HG03457 (cell line): ENCODE results near the gene TSPYL2.

Source experiments
- ATAC-seq: cut with Tn5 transposase; IDR thresholded peaks from one replicate; pipeline ENCODE4 v1.9.1; 2021; ENCODE audit warnings: moderate number of reproducible peaks; ENCODE audit not compliant: unreplicated experiment

TSPYL2 gene

GRCh38 chrX:53116101-53116500 lies 33.9 kb downstream of the TSPYL2 start:
- ATAC-seq = no peak

GRCh38 chrX:53122013-53122412 lies 39.8 kb downstream of the TSPYL2 start:
- no peak for ATAC-seq

- no peak for ATAC-seq
Observed at GRCh38 chrX:53125506-53125905, 43.3 kb downstream of the TSPYL2 start.

GRCh38 chrX:53126377-53126776 lies 44.2 kb downstream of the TSPYL2 start:
- no peak for ATAC-seq

- no peak for ATAC-seq
Observed at GRCh38 chrX:53128097-53128749, 46.1 kb downstream of the TSPYL2 start.

- ATAC-seq = no peak
Observed at GRCh38 chrX:53133400-53133799, 51.2 kb downstream of the TSPYL2 start.

GRCh38 chrX:53135581-53135980 lies 53.4 kb downstream of the TSPYL2 start:
- ATAC-seq = no peak
